ENCODE data around the gene DLG2.

- no peak for TF ChIP-seq CTCF (IDR thresholded peaks at IDR 0.05; ENCODE audit: insufficient read depth, low read length)
- TF ChIP-seq POLR2AphosphoS5 (IDR thresholded peaks at IDR 0.05; ENCODE audit: low read depth), result no peak
Measured at GRCh38 chr11:83629775-83630174, 1997.4 kb downstream of the DLG2 start.
